ENCODE measurements around the gene CDK17.

Gene CDK17

GRCh38 chr12:96261557-96261956, 138.7 kb downstream of the CDK17 start:
- no peak for DNase-seq (ENCODE audit: low spot score)

GRCh38 chr12:96260644-96261043, 139.6 kb downstream of the CDK17 start:
- DNase-seq (ENCODE audit: low spot score) = no peak

DNA sequence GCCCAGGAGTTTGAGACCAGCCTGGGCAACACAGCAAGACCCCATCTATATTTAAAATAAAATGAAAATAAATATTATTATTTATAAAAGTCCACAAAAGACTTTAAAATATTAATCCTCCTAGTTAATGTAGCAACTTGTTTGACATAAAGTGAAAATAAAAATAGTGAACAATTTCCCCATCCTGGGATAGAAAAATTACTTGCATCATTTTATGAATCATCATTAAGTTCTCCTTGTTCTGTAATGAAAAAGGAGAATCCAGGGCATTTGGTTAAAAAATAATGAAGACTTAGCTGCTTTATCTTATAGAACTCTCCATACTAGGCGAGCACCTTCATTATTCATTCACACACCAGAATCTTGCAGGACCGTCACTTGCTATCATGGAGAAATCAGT, 140.0 kb downstream of the CDK17 start:
- DNase-seq (ENCODE audit: low spot score) = no peak

DNA sequence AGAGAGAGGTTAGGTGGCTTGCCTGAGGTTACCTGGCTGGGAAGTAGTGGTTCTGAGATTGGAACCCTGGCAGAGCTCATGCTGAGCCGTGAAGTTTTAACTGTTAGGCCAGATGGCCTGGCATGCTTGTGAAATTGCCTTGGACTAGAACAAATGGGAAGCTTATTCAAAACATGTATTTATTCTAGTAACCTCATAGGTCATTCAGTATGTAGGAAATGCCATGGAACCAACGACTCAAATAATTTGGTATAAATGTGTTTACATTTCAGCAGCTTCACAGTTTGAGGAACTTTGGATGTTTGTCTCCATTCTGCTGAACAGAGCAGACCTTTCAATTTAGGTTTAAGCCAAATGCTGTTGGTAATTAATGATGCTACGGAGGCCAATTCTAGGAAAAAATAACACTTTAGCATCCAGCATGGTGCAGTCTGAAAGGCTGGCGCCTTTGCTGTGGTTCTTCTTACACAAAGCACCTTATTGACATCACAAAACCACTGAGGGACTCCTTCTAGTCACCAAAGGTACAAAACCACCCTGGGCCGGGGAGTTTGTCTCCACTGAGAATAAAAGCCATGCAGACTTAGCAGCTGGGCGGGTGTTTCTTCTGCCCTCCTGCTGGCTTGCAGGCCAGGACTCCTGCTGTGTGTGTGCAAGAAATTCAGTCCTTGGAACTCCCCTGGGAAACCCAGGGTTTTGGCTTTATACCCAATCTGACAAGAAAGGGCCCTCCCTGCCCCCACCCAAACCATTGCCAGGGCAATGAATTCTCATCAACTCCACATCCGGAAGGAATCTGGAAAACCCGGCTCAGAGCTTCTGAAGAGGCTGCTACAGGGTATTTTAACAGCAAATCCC, 141.9 kb downstream of the CDK17 start:
- DNase-seq (ENCODE audit: low spot score) = peak; percentile 63

- no peak for DNase-seq (ENCODE audit: low spot score)
Measured at GRCh38 chr12:96257550-96258103, 142.6 kb downstream of the CDK17 start.

DNA sequence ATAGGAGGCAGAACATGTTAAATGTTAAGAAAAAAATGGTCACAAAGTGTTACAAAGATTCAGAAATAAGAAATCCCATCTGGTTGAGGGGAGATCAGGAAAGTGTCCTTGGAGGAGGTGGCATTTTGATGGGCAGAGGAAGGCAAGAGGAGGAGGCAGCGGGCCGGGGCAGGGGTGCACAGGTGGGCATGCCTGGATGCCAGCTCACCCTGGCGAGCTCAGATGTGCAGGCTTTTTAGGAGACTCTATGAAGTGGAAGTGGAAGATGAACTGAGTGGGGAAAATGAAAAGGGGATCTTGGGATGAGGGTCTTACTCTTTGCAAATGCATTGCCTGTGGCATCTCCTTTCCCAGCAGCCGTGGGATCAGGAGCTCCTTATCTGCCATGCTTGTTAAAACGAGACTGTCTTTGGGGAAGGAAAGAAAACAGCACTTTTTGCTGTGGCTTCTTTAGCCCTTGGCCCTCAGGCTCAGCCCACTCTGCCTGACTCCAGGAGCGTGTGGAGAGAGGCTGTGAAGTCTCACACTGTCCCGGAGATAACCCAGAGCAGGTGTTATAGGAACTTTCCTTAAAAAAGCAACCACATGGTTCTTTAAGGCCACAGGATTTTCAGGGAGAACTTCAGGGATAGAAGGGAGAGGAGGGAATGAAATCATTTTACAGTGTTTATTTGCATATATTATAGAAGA, 143.4 kb downstream of the CDK17 start:
- no peak for DNase-seq (ENCODE audit: low spot score)

DNA sequence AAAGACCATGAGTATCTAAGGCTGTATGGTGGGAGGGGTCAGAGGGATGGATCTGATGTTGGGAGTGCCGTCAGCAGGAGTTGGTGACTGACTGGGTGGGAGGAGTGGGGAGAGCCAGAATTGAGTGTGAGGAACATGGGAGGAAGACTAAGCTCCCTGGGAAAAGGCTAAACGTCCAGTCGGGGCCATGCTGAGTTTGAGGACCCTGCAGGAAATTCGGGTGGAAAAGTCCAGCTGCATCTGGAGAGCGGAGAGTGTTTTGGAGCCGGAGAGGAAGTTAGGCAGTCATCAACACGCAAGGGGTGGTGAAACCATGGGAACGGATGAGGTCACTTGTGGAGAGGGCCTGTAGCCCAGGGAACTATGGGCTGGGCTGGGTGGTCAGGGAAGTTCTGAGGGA, 145.2 kb downstream of the CDK17 start:
- DNase-seq (ENCODE audit: low spot score) = peak; percentile 76

- no peak for DNase-seq (ENCODE audit: low spot score)
Measured at GRCh38 chr12:96250119-96250685, 150.0 kb downstream of the CDK17 start.

- DNase-seq (ENCODE audit: low spot score) = peak; percentile 78
Measured at GRCh38 chr12:96249196-96250118, 150.8 kb downstream of the CDK17 start.

DNA sequence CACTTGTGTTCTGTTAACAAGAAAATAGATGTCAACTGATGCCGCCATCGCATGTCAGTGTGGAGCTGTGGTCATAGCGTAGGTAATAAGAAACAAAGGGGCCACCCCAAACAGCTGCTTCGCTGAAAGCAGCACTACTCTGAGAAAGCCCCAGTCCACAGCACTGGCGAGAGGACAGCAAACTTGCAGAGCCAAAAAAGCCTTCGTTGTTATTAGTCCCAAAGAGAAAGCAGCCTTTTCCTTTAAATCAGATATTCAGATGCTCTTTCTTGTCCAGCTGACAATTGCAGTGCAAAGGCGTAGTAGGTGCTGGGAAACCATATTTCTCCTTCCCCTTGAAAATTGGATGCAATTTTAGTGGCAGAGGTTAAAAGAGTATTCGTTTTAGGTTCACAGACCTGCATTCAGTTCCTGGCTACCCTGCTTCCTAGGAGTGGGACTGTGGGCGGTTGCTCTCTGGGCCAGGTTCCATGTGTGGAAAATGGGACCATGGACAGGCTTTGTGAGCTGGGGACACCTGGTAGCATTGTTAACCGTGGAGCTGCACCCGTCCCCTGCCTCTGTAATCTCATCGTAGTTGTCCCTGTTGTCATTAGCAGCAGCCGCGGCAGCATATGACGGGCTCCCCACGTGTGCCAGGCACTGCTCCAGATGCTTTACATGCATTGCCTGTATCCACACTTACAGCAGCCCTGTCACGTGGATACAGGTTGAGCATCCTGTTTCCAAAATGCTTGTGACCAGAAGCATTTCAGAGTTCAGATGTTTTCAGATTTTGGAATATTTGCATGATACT, 151.9 kb downstream of the CDK17 start:
- no peak for DNase-seq (ENCODE audit: low spot score)

DNA sequence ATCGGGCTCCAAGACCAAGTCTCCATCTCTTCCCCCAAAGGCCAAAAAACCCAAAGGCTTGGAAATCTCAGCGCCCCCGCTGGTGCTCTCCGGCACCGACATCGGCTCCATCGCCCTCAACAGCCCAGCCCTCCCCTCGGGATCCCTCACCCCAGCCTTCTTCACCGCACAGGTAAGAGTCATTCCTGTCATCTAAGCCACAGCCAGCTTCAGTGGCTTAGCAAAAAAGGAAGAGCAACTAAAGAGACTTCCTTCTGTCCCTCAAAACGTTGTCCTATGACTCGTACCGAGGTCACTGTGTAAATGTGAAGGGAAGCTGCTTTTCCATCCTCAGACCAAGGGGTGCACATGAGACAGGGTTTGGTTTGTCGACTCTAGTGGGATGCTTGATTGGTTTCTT, 152.7 kb downstream of the CDK17 start:
- no peak for DNase-seq (ENCODE audit: low spot score)

DNA sequence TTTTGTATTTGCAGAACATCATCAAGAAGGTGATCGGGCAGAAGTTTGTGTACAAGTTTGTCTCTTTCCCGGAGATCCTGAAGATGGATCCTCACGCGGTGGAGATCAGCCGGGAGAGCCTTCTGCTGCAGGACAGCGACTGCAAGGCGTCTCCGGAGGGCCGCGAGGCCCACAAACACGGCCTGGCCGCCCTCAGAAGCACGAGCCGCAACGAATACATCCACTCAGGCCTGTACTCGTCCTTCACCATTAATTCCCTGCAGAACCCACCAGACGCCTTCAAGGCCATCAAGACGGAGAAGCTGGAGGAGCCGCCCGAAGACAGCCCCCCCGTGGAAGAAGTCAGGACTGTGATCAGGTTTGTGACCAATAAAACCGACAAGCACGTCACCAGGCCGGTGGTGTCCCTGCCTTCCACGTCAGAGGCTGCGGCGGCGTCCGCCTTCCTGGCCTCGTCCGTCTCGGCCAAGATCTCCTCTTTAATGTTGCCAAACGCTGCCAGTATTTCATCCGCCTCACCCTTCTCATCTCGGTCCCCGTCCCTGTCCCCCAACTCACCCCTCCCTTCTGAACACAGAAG, 153.2 kb downstream of the CDK17 start:
- DNase-seq (ENCODE audit: low spot score) = no peak

- no peak for DNase-seq (ENCODE audit: low spot score)
Measured at GRCh38 chr12:96244826-96245225, 155.4 kb downstream of the CDK17 start.

- DNase-seq (ENCODE audit: low spot score) = no peak
Measured at GRCh38 chr12:96242597-96242996, 157.6 kb downstream of the CDK17 start.

- peak; percentile 95 for DNase-seq (ENCODE audit: low spot score)
Measured at GRCh38 chr12:96241846-96242256, 158.4 kb downstream of the CDK17 start.

DNA sequence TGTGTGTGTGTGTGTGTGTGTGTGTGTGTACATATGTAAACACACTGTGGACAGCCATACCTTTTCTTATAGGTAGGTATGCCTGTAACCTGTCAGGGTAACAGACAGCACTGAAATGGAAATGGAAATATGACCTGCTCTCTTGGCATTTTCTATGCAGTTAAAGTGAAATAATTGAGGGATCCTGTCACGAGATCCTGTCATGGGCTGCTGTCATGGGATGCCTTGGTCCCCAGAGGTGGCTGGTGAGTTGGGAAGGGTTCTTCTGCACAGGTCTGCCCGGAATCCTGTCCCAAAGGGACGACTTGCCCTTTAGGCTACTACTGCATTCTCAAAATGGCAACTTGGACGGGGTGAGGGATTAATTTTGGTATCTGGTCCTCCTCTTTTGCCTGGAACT, 158.8 kb downstream of the CDK17 start:
- DNase-seq (ENCODE audit: low spot score) = no peak

DNA sequence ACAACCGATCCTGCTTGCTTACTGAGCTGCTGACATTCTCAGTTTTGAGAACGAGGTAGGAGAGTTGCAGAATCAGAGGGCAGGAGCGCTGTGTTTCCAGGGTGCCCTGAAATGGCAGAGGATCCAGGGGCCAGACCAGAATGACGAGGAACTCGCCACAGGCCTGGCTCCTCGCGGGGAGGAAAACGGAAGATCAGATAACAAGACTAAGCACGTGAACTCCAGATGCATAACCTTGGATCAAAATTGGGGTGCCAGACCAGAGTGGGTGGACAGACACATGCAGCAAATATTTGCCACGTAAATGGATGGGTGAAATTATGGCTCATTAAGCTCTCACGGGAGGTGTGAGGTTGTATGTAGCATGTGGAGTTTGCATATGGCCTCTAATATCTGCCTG, 159.6 kb downstream of the CDK17 start:
- DNase-seq (ENCODE audit: low spot score) = no peak

DNA sequence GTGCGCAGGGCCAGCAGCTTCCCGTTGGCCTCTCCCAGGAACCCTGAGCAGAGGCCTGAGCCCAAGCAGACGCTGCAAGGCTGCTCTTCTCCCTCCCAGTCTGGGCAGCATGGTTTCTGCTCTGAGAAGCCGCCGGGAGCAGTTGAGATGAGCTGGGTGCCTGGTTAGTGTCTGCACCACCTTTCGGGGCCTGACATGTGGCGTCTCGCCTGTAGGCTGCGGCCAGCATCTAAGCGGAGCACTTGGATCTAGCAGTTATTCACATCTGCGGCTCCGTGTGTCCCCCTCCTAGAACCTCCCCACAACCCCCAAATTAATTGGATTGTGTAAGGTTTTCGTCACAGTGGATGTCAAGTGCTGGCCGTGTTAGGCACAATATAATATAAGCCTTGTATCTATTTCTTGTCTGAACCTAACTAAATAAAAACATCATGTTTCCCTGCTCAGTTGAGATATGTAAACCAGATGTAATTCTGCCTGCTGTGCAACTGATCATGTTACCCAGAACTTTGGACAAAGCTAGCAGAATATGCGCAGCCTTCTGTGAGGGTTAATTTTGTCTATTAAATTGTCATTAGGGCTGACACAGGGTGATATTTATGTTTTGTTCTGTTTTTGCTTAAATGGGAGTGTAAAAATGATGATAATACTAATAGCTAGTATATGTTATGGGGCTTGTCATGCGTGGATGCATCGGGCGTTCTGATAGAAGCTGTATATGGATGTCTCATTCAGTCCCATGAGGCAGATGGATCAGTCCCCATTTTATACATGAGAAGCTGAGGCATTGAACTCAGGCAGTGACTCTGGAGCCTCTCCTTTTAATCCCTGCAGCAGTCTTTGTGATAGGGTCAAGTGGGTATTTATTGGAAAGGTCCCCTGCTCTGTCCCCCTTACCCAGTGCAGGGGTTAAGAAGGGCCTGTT, 160.3 kb downstream of the CDK17 start:
- no peak for DNase-seq (ENCODE audit: low spot score)

DNA sequence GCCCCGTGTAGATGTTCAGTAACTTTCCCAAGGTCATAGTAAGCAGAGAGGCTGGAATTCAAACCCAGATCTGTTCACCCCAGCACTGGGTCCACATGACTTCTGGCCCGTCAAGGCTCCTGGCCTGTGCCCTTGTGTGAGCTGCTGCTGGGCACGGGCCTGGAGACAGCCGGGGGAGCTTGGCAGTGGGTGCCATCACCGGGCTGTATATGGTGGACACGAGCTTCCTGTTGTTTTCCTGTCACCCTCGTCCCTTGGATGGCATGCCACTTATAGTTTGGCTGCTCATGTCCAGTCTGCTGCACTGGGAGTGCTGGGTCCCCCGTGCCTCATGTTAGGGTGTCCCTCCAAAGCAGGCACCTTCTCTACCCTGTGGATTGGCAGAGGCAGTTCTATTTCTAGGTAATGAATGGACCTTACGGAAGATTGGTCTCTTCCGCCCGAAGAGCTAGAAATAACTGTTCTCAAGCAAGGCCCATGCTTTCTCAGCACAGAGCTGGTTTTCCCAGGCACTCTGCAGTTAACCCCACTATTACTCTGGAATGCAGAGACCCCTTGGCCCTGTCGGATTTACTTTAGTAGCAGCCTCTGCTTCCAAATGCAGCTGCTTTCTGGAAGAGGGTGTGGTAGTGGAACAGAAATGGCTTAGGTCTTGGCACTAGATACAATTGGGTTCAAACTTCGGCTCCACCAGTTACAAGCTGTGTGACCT, 161.7 kb downstream of the CDK17 start:
- no peak for DNase-seq (ENCODE audit: low spot score)
